ENCODE measurements around the gene SULF2. TPM values are rescaled to one million over a fixed set of nuclear protein-coding genes. Genes with fewer than 3 reads are reported as not detected.

The SULF2 gene
- total RNA-seq, 1 donor from 2014 or later, result 94.5 TPM

DNA sequence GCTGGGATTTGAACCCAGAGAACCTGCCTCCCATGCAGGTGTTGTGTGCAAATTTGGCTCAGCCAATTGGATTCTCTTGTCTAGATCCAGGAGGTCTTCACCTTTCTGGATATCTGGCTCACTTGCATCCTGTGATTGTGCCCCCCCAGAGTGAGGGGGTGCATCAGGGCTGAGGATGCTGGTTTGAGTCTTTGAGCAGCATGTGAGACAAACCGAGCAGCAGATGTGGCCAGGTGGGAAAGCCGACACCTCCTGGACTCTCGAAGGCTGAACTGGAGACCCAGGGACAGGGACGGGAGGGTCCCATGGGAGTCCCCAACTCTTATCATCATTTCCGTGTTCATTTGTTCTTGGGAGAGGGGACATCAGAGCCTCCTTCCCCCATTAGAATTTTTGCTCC, 30.6 kb upstream of the SULF2 start:
- H3K4me3 Mint-ChIP-seq (ENCODE audit: low read depth), result no peak overlapping the region
- H3K9me3 Mint-ChIP-seq (ENCODE audit: low read depth), result peaks cover 12% of the 10 kb centered on the region
- peaks cover 3% of the 10 kb centered on the region for H3K4me1 Mint-ChIP-seq (ENCODE audit: low read depth)
- TF ChIP-seq, protein P1, sequence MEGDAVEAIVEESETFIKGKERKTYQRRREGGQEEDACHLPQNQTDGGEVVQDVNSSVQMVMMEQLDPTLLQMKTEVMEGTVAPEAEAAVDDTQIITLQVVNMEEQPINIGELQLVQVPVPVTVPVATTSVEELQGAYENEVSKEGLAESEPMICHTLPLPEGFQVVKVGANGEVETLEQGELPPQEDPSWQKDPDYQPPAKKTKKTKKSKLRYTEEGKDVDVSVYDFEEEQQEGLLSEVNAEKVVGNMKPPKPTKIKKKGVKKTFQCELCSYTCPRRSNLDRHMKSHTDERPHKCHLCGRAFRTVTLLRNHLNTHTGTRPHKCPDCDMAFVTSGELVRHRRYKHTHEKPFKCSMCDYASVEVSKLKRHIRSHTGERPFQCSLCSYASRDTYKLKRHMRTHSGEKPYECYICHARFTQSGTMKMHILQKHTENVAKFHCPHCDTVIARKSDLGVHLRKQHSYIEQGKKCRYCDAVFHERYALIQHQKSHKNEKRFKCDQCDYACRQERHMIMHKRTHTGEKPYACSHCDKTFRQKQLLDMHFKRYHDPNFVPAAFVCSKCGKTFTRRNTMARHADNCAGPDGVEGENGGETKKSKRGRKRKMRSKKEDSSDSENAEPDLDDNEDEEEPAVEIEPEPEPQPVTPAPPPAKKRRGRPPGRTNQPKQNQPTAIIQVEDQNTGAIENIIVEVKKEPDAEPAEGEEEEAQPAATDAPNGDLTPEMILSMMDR (IDR thresholded peaks at IDR 0.05; ENCODE audit: unreplicated experiment), result no peak
- DNase-seq (ENCODE audit: low spot score, unreplicated experiment), result no peak
- H3K27me3 Mint-ChIP-seq, result peaks cover 31% of the 10 kb centered on the region
- H3K27ac Mint-ChIP-seq, result no peak overlapping the region
- H3K36me3 Mint-ChIP-seq (ENCODE audit: insufficient read depth), result peaks cover 1% of the 10 kb centered on the region

DNA sequence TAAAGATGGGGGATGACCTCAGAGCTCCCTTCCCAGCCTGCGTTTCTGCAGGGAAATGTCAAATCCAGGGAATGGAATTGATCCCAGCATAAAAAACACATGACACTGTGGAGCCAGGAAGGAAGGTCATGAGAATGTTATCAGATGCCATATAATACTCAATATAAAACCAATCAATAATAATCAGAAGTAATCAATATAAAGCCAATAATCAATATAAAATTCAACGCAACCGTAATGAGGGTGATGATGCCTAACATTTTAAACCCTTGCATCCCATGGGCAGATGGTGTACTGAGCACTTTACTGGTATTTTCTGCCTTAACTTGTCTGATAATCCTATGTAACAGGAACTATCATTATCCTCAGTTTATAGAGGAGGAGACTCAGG, 30.1 kb upstream of the SULF2 start:
- H3K9me3 Mint-ChIP-seq (ENCODE audit: low read depth), result peaks cover 12% of the 10 kb centered on the region
- H3K4me1 Mint-ChIP-seq (ENCODE audit: low read depth), result peaks cover 3% of the 10 kb centered on the region
- H3K27ac Mint-ChIP-seq, result no peak overlapping the region
- peaks cover 1% of the 10 kb centered on the region for H3K36me3 Mint-ChIP-seq (ENCODE audit: insufficient read depth)
- H3K27me3 Mint-ChIP-seq, result peaks cover 33% of the 10 kb centered on the region
- H3K4me3 Mint-ChIP-seq (ENCODE audit: low read depth), result no peak overlapping the region
- TF ChIP-seq, protein P1 (IDR thresholded peaks at IDR 0.05; ENCODE audit: unreplicated experiment), result no peak
- DNase-seq (ENCODE audit: low spot score, unreplicated experiment), result no peak

DNA sequence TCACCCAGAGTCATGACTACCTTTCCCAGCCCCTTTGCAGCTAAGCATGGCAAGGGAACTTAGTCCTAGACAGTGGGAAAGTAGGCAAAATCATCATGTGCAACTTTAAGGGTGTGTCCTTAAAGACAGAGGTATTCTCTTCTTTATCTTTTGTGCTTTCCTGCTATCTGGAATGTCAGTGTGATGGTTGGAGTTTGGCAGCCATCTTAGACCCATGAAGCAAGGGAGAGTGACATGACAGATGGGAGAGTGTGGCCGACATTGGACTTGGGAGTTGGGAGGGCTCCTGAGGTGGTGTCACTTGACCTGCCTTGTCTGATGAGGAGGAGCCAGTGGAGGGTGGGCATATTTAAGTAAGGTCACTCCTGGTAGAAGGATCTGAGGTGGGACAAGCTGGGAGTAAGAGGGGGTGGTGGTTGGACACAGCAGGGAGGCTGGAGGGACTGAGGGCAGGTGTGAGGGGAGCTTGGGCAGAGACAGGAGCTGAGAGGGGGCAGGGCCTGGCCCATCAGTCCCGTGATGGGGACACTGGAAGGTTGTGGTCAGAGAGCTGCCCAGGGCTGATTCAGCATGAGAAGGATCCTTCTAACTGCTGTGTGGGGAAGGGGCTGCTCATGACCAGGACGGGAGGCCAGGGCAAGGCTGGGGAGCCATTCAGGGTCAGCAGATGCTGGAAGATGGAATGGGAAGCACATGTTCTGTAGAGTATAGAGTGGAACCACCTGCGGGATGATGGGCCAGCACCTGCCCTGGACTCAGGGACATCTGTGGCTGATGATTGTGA, 29.5 kb upstream of the SULF2 start:
- TF ChIP-seq, protein P1 (IDR thresholded peaks at IDR 0.05; ENCODE audit: unreplicated experiment), result no peak
- Mint-ChIP-seq H3K36me3 (ENCODE audit: insufficient read depth) (peaks cover 1% of the 10 kb centered on the region), H3K27ac (no peak overlapping the region), H3K4me3 (ENCODE audit: low read depth) (no peak overlapping the region), H3K9me3 (ENCODE audit: low read depth) (peaks cover 12% of the 10 kb centered on the region), H3K4me1 (ENCODE audit: low read depth) (peaks cover 3% of the 10 kb centered on the region), H3K27me3 (peaks cover 37% of the 10 kb centered on the region)
- DNase-seq (ENCODE audit: low spot score, unreplicated experiment), result no peak

DNA sequence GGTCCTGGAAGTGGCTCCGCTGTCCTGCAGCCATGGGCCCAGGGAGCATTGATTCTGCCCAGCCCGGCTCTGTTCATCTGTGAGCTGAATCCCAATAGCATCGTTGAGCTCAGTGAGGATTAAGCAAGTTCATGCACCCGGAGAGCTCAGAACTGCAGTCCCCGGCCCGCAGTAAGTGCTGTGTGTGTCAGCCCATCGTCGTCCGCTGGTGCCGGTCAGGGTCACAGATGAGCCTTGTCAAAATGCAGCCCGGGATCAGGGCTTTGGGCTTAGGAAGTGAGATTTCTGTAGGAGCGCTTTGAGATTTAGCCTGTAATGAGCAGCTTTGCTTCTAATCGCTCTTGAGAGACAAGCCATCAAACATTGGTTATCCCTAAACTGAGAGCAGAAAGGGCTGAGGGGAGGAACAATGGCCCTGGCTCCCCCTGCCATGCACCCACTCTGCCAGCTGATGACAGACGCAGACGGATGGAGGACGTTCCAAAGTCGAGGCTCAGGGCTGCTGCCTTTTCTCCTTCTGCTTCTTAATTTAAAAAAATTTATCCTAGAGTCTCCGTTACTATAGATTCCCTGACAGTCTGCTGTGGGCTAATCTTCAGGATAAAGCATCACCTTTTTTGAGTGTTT, 25.6 kb upstream of the SULF2 start:
- Mint-ChIP-seq H3K27me3 (peaks cover 35% of the 10 kb centered on the region), H3K4me1 (ENCODE audit: low read depth) (no peaks in the 10 kb centered on the region), H3K9me3 (ENCODE audit: low read depth) (peaks cover 12% of the 10 kb centered on the region), H3K4me3 (ENCODE audit: low read depth) (no peak overlapping the region), H3K27ac (no peak overlapping the region), H3K36me3 (ENCODE audit: insufficient read depth) (peaks cover 1% of the 10 kb centered on the region)
- TF ChIP-seq, protein P1 (IDR thresholded peaks at IDR 0.05; ENCODE audit: unreplicated experiment), result no peak
- no peak for DNase-seq (ENCODE audit: low spot score, unreplicated experiment)

DNA sequence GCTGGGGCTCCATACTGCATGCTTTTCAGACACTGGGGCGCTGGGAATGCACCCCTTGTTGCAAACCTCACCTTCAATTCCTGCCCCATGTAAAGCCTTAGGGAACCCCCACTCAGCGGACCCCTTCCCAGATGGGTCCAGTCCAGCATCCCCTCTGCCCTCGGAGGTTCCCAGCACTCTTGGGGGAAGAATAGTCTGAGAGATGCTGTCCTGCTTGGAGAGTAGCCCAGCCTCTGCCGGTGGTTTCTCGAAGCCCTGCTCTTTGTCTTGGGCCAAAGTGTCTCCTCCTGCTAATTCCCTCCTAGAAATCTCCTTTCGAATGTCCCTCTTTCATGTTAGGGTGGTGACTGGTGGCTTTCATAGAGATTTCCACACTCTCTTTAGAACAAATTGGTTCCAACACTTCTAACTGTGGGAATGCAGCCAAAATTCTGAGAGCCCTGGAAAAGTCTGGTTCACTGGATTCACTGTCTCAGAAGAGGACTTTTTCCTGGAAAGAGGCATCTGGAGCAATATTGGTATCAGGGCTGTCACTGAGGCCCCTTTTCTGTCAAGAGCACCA, 24.9 kb upstream of the SULF2 start:
- DNase-seq (ENCODE audit: low spot score, unreplicated experiment), result no peak
- peaks cover 12% of the 10 kb centered on the region for H3K9me3 Mint-ChIP-seq (ENCODE audit: low read depth)
- H3K27me3 Mint-ChIP-seq, result peaks cover 42% of the 10 kb centered on the region
- H3K36me3 Mint-ChIP-seq (ENCODE audit: insufficient read depth), result peaks cover 1% of the 10 kb centered on the region
- no peak overlapping the region for H3K27ac Mint-ChIP-seq
- no peaks in the 10 kb centered on the region for H3K4me1 Mint-ChIP-seq (ENCODE audit: low read depth)
- TF ChIP-seq, protein P1 (IDR thresholded peaks at IDR 0.05; ENCODE audit: unreplicated experiment), result no peak
- H3K4me3 Mint-ChIP-seq (ENCODE audit: low read depth), result no peak overlapping the region
